ENCODE data around the gene TMEM238L. TPM values are rescaled to one million over a fixed set of nuclear protein-coding genes. Genes with fewer than 3 reads are reported as not detected.

The TMEM238L gene
- total and polyA plus RNA-seq, 2 of the 4 experiments (the other 2 are of a cell fraction) = not detected

DNA sequence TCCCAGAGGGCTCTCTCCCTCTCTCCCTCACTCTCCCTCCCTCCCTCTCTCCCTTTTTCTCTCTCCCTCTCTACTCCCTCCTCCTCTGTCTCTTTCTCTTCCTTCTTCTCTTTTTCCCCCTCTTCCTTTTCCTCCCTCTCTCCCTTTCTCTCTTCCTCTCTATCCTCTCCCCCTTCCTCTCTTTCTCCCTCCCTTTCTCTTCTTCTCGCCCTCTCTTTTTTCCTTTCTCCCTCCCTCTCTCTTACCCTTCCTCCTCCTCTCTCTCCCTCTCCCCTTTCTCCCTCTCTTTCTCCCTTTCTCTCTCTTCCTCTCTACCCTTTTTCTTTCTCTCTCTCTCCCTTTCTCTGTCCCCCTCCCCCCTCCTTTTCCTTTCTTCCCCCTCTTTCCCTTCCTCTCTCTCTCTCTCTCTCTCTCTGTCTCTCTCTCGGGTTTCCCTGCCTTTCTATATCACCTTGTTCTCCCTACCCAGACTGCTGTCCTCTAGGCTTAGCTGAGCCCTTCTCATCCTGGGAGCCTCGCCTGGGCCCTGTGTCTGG is 48.2 kb downstream of the TMEM238L start:
- in situ Hi-C loops (cut with MboI; ENCODE audit: low sequenced_read_pairs) (no loop called here), dilution Hi-C loops (cut with HindIII; ENCODE audit: low sequenced_read_pairs, unreplicated experiment) (no loop called here), intact Hi-C loops (cut with micrococcal nuclease) (no loop called here)
- DNase-seq (no peak), ATAC-seq (ENCODE audit: low read depth) (no peak)
- Histone ChIP-seq H2AFZ (replicated peaks; ENCODE audit: low read length, poor library complexity) (no peak overlapping the region), H3K4me1 (ENCODE audit: control insufficient read depth, insufficient read depth, low read length) (no peaks in the 10 kb centered on the region), H3K4ac (ENCODE audit: low read depth, low read length) (no peak overlapping the region), H3K9me3 (ENCODE audit: control insufficient read depth, insufficient read depth, low read length) (no peaks in the 10 kb centered on the region), H3K4me2 (ENCODE audit: low read depth, low read length) (no peak overlapping the region), H4K91ac (ENCODE audit: insufficient read depth, low read depth, low read length) (no peak overlapping the region), H3K23ac (ENCODE audit: low read depth, low read length) (no peak overlapping the region), H4K20me1 (ENCODE audit: insufficient read depth, low read length) (no peaks in the 10 kb centered on the region), H2BK20ac (ENCODE audit: low read depth, low read length) (no peak overlapping the region), H2BK120ac (ENCODE audit: low read depth, low read length) (no peak overlapping the region), H3K9me1 (ENCODE audit: insufficient read depth, low read length) (no peaks in the 10 kb centered on the region), H3K56ac (ENCODE audit: extremely low read depth, insufficient read depth, low read length) (no peak overlapping the region), H2BK15ac (ENCODE audit: low read depth, low read length) (no peak overlapping the region), H2AK9ac (replicated peaks; ENCODE audit: low read depth, low read length, poor library complexity) (no peak overlapping the region), H3K9ac (ENCODE audit: low read depth, low read length) (no peak overlapping the region), H4K5ac (ENCODE audit: low read depth, low read length) (no peak overlapping the region), H2BK5ac (ENCODE audit: low read depth, low read length, poor library complexity, severe bottlenecking) (no peak overlapping the region), H2AK5ac (ENCODE audit: low read depth, low read length) (no peak overlapping the region), H3K27me3 (ENCODE audit: control insufficient read depth, insufficient read depth, low read length) (peaks cover 4% of the 10 kb centered on the region; the same call in 1 of the 2 replicates), H3K27ac (ENCODE audit: insufficient read depth, low read length) (no peak overlapping the region), H3K79me1 (ENCODE audit: low read depth in 1 of 2, low read length in 2 of 2) (no peaks in the 10 kb centered on the region), H3K18ac (ENCODE audit: low read depth, low read length) (no peak overlapping the region), H3K4me3 (ENCODE audit: insufficient read depth, low read depth, low read length) (no peak overlapping the region), H3K14ac (replicated peaks; ENCODE audit: low read depth, low read length) (no peak overlapping the region), H3K36me3 (ENCODE audit: control insufficient read depth, insufficient read depth, low read length) (no peaks in the 10 kb centered on the region), H4K8ac (ENCODE audit: low read depth in 2 of 2, low read length in 2 of 2) (no peak overlapping the region)
- ChIA-PET CTCF (no interaction called here), POLR2A (ENCODE audit: unreplicated experiment) (no interaction called here)
- WGBS, 2 experiments (ENCODE audit: extremely low coverage in 2 of 2, insufficient read length in 1 of 2) = 60% methylated on average over 1 of the region's 3 CpGs; no CpG with 5 or more reads in 1 of the 2 experiments
- no TSS peak for BruUV-seq (replicated peaks)
- TF ChIP-seq MAZ (IDR thresholded peaks at IDR 0.05; ENCODE audit: borderline replicate concordance, low read depth, low read length) = no peak
- no peak for TF ChIP-seq RFX5 (IDR thresholded peaks at IDR 0.05; ENCODE audit: low read depth, low read length)

Data from IMR-90 (cell line).